Mammary epithelial cell (primary cell): Measurements from ENCODE around the gene CST7.

ENCODE experiments used
- CTCF ChIP-seq, 2 donors: IDR thresholded peaks in 1 of 2; conservative IDR thresholded peaks in 1 of 2; 2 replicates each; pipeline ENCODE4 v1.5.1; 2011 to 2012; ENCODE audit warnings: inconsistent platforms in 2 of 2, low read length in 2 of 2, mild to moderate bottlenecking in 2 of 2, control low read depth in 1 of 2, low read depth in 1 of 2; ENCODE audit not compliant: insufficient read depth in 1 of 2; ENCODE audit errors: extremely low read depth in 1 of 2
- EZH2 ChIP-seq: IDR thresholded peaks from 2 replicates; pipeline ENCODE4 v1.6.1; 2012; ENCODE audit warnings: low read length, inconsistent platforms, borderline replicate concordance

- TF ChIP-seq CTCF (conservative IDR thresholded peaks at IDR 0.05 in 1 of 2, IDR thresholded peaks at IDR 0.05 in 1 of 2; ENCODE audit: extremely low read depth in 1 of 2, insufficient read depth in 1 of 2, low read depth in 1 of 2, low read length in 2 of 2): no peak
- no peak for TF ChIP-seq EZH2
Observed at GRCh38 chr20:24952376-24953208, 3.5 kb downstream of the CST7 start.
